ENCODE measurements around the gene NCAPG.

NCAPG gene

DNA sequence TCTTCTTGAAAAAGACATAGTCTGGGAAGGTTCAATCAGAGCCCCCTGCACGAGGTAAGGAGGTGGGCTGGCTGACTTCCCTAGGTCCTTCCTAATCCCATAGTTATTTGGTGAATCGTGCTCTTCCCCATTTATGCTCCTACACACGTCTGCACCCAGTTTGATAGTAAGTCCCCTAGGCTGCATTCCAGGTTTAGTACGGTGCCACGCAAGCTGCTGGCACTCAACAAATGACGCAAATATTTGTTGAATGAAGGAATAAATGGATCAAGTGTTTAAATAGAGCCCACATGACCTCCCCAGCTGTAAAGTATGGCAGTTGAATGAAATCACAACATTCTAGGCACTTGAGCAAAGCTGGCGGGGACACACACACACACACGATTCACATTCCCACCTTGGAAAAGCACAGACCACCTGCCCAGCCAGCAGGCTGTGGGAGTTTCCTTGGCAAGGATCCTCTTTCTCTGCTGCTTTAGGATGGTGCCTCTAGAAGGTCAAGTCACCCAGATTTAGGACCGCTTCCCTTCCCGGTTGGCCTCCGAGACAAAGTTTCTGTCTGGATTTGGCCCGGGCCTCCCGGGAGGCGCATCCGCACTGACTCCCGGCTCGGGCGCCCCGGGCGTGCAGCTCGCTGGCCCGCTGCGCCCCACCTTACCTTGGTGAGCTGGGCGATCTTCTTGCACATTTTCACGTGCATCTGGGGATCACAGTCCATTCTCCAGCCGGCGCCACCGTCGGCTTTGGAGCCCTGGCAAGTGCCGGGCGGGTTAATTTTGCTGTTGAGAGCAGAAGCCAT lies 30.1 kb upstream of the NCAPG start:
- no peak for FAIRE-seq
- TF ChIP-seq POLR2A (IDR thresholded peaks at IDR 0.05; ENCODE audit: low read depth, low read length) = no peak
- DNase-seq (ENCODE audit: insufficient read length, low spot score) = no peak

DNA sequence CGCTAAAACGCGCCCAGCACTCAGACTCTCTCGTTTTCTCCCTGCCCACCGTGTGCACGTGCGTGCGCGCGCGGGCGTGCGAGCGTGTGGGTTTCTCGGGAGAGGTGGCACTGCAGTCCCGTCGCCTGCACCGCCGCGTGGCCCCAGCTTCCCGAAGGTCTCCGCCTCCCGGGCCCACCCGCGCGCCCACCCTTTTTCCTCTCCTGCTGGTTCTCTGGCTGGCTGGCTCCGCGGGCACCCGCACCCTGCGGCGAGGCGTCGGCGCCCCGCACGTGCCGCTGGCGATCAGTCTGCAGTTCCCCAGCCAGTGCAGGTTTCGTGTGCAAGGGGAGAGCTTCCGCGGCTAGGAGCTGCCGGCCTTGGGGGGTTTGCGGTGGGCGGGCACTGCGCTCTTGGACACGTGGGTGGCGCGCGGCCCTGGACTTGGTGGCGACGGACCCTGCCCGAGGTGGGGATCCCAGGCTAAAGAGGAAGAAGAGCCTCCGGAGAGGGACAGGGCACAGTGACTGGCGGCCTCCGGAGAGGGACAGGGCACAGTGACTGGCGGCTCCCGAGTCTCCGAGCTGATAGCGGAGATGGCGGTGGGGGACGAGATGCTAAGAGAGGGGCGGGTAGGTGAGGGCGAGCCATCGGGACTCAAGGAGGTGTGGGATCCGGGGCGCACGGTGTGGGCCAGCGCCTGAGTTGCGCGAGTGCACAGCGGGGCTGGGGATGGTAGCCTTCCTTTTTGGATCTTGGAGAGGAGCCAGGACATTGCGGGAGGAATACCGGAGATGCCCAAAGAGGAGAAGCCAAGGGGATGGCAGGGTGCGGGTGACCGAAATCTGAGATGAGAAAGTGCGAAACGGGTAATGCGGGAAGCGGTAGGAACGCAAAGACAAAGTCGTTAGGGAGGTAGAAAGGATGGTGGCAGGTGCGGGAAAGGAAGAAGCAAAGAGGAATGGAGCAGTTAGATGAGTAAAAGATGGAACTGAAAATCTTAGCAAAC lies 29.2 kb upstream of the NCAPG start, which contains the start of gene FAM184B:
TSS of gene FAM184B (minus strand) at position 322 of the 988 bp plus-strand sequence. CDS start 322 bp downstream, outside the sequence.
- no peak for TF ChIP-seq POLR2A (IDR thresholded peaks at IDR 0.05; ENCODE audit: low read depth, low read length)

DNA sequence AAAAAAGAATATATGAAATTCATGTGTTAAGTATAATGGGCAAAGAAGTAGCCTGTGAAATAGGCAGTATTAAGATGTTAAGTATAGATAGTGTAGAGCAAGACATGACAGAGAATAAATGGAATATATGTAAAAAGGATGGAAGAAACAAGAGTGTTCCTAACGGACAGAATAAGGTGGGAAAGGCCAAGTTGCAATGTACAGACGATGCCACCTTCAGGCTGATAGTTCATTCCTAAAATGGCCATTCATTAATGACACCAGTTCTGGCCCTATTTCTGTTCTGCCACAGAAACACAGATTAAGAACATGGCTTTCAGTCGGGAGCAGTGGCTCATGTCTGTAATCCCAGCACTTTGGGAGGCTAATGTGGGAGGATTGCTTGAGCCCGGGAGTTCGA lies 24.9 kb upstream of the NCAPG start:
- no peak for TF ChIP-seq POLR2A (IDR thresholded peaks at IDR 0.05; ENCODE audit: low read depth, low read length)
- FAIRE-seq (no peak), DNase-seq (ENCODE audit: insufficient read length, low spot score) (no peak)

More for the DNA sequence above, 29.2 kb upstream of the NCAPG start, which contains the start of gene FAM184B:
- no peak for DNase-seq (ENCODE audit: insufficient read length, low spot score)
- no peak for FAIRE-seq

DNA sequence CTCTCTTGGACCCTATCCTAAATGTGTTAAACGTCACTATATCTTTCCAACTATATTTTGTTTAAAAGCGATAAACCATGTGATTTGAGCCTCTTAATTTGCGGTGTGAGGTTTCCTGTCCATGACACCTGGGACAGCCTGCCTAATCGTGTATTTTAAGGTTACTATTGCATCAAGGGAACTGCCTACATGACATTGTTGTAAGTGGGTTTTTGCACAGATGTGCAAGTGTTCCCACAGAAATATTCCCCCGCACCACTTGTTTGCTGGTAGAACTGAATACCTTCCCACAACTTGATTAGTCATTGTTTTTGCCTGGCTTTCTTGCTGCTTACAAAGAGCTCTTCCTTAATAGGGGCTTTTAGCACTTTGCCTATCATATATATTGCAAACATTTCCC lies 24.2 kb upstream of the NCAPG start:
- TF ChIP-seq POLR2A (IDR thresholded peaks at IDR 0.05; ENCODE audit: low read depth, low read length) = no peak
- DNase-seq (ENCODE audit: insufficient read length, low spot score) (no peak), FAIRE-seq (no peak)

DNA sequence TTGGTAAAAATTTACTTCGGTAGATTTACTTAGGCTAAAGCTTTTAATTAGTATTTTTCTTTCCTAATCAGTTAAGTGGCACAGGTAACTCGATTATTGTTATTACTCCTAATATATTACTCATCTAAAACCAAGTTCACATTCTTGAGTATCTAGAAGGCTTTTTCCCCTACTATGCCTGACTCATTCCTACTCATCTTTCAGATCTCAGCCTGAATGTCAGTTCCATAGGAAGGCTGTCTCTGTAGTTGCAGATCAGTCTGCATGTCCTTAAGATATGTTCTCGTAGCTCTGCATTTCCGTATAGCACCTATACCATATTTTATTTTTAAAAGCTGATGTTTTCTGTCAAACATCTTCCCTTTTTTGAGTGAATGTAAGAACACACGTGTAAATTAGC lies 23.5 kb upstream of the NCAPG start:
- FAIRE-seq = no peak
- no peak for TF ChIP-seq POLR2A (IDR thresholded peaks at IDR 0.05; ENCODE audit: low read depth, low read length)
- no peak for DNase-seq (ENCODE audit: insufficient read length, low spot score)

- no peak for TF ChIP-seq POLR2A (IDR thresholded peaks at IDR 0.05; ENCODE audit: low read depth, low read length)
- no peak for FAIRE-seq
- DNase-seq (ENCODE audit: insufficient read length, low spot score) = no peak
Measured at GRCh38 chr4:17788956-17789355, 21.8 kb upstream of the NCAPG start.

GRCh38 chr4:17794730-17795129 lies 16.0 kb upstream of the NCAPG start:
- no peak for DNase-seq (ENCODE audit: insufficient read length, low spot score)
- no peak for FAIRE-seq
- no peak for TF ChIP-seq POLR2A (IDR thresholded peaks at IDR 0.05; ENCODE audit: low read depth, low read length)

GRCh38 chr4:17797808-17798207 lies 13.0 kb upstream of the NCAPG start:
- DNase-seq (ENCODE audit: insufficient read length, low spot score) = no peak
- no peak for FAIRE-seq
- TF ChIP-seq POLR2A (IDR thresholded peaks at IDR 0.05; ENCODE audit: low read depth, low read length) = no peak

- no peak for FAIRE-seq
- DNase-seq (ENCODE audit: insufficient read length, low spot score) = no peak
- no peak for TF ChIP-seq POLR2A (IDR thresholded peaks at IDR 0.05; ENCODE audit: low read depth, low read length)
Measured at GRCh38 chr4:17805580-17806155, 5.1 kb upstream of the NCAPG start.

- DNase-seq (ENCODE audit: insufficient read length, low spot score) = no peak
- FAIRE-seq = no peak
- TF ChIP-seq POLR2A (IDR thresholded peaks at IDR 0.05; ENCODE audit: low read depth, low read length) = no peak
Measured at GRCh38 chr4:17807446-17807845, 3.3 kb upstream of the NCAPG start.

DNA sequence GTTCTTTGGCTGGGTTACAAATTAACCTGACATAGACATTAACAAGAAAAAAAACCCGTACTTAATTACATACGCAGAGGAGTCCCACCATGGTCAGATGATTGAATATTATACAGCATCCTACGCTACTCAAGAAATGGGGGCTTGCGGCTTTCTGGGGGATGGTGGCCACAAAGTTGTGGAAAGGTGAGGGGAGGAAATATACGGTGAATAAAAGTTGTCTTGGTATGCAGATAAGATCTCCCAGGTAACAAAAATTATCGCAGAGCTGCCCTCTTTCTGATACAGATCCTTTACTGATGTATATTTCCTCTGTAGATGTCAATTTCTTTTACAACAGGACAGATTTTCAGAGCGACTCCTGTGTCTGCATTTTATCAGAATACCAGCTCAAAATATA lies 1.1 kb upstream of the NCAPG start:
- DNase-seq (ENCODE audit: insufficient read length, low spot score) (no peak), FAIRE-seq (no peak)
- no peak for TF ChIP-seq POLR2A (IDR thresholded peaks at IDR 0.05; ENCODE audit: low read depth, low read length)

GRCh38 chr4:17811078-17811603 lies 362 bp downstream of the NCAPG start:
- no peak for FAIRE-seq
- no peak for TF ChIP-seq POLR2A (IDR thresholded peaks at IDR 0.05; ENCODE audit: low read depth, low read length)
- DNase-seq (ENCODE audit: insufficient read length, low spot score) = no peak

- no peak for TF ChIP-seq POLR2A (IDR thresholded peaks at IDR 0.05; ENCODE audit: low read depth, low read length)
- FAIRE-seq (no peak), DNase-seq (ENCODE audit: insufficient read length, low spot score) (no peak)
Measured at GRCh38 chr4:17812125-17812524, 1.3 kb downstream of the NCAPG start.

- FAIRE-seq (no peak), DNase-seq (ENCODE audit: insufficient read length, low spot score) (no peak)
- TF ChIP-seq POLR2A (IDR thresholded peaks at IDR 0.05; ENCODE audit: low read depth, low read length) = no peak
Measured at GRCh38 chr4:17812801-17813200, 2.0 kb downstream of the NCAPG start.

Measured in H54 (cell line).